Adipose tissue (tissue), 3 donors: ENCODE results near the gene CD53. TPM values are rescaled to one million over a fixed set of nuclear protein-coding genes. Genes with fewer than 3 reads are reported as not detected.
"Not testable (repeated sequence)": the region's sequence is repeated elsewhere in the genome, so short reads cannot be mapped to it uniquely, and the experiment has no call there.

Source experiments
- H3K27ac ChIP-seq: one replicate; pipeline ENCODE4 v1.5.1; 2013; ENCODE audit warnings: low read depth, low read length
- WGBS, 3 donors: extraction: QIAGEN DNeasy Blood & Tissue Kit; methylation state at CpG; one replicate each; pipeline ENCODE4 v1.1.7; 2013; 5-methylcytosine and 5-hydroxymethylcytosine counted together
- polyA plus RNA-seq, 3 donors: library from polyadenylated mRNA; stranded (reverse); fragments of 200-250 nt; gene quantifications; one replicate each; pipeline ENCODE4 v1.2.3, GENCODE V29; 2013
- donor health status: healthy with polysubstance abuse.
- donor health status: Bipolar disorder and iron deficiency.
- donor health status: healthy.

Gene CD53
- polyA plus RNA-seq, 3 donors = 12.0 to 59.0 (median 35.1) TPM

DNA sequence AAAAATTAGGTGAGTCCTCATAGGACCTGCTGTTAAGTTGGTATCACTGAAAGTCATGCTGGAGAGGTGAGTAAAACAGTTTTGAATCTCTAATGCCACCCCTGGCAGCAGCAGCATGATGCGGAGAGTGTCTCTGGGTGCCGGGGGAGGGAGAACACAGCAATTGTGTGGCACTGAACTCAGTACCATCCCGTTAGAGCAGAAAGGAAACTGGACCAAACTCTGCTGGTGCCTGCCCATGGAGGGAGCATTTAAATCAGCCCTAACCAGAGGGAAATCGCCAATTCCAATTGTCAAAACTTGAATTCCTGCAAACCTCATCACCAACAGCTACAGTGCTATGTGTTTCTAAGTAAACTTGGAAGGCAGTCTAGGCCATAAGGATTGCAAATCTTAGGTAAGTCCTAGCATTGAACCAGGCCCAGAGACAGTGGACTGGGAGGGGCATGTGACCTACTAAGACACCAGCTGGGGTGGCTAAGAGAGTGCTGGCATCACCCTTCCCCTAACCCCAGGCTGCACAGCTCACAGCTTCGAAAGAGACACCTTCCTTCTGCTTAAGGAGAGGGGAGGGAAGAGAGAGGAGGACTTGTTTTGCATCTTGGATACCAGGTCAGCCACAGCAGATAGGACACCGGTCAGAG lies 30.0 kb downstream of the CD53 start:
- H3K27ac ChIP-seq = no peak overlapping the region
- WGBS, 3 donors = 70 to 81% (median 74%) methylated on average over 6 of the region's 6 CpGs

DNA sequence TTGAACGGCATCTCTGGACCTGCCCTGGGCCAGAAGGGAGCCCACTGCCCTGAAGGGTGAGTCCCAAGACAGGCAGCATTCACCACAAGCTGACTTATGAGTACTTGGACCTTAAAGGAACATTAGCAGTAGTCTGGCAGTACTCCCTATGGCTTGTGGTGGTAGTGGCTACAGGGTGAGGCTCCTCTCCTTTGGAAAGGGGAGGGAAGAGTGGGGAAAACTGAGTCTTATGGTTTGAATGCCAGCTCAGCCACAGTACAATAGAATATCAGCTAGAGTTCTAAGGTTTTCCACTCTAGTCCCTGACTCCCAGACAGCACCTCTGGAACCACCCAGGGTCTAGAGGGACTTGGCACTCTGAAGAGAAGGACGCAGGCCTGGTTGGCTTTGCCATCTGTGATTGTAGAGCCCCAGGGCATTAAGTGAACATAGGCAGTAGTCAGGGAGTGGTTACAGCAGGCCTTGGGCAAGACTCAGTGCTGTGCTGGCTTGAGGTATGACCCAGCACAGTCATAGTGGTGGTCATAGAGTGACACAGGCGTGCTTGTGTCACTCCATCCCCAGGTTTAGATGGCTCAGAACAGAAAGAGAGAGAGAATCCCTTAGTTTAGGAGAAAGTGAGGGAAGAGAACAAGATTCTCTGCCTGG lies 31.0 kb downstream of the CD53 start:
- 73 to 83% (median 79%) methylated on average over 3 of the region's 3 CpGs for WGBS, 3 donors
- H3K27ac ChIP-seq = no peak overlapping the region

DNA sequence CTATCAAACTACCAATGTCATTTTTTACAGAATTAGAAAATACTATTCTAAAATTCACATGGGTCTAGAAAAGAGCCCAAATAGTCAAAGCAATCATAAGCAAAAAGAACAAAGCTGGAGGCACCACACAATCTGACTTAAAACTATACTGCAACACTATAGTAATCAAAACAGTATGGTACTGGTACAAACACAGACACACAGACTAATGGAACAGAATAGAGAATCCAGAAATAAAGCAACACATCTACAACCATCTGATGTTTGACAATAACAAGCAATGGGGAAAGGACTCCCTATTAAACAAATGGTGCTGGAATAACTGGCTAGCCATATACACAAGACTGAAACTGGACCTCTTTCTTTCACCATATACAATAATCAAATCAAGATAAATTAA lies 39.8 kb downstream of the CD53 start:
- no peak overlapping the region for H3K27ac ChIP-seq

DNA sequence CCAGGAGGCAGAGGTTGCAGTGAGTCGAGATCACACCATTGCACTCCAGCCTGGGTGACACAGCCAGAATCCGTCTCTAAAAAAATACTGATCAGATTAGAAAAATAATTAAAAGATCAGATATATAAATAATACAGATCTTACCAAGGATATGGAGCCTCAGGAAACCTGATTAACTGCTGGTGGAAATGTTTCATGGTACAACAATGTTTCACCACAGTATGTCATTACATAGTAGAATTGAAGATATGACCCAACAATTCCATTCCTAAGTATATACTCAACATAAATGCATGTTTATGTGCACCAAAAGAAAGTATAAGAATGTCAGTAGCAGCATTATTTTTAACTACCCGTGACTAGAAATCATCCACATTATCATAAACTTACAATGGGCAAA lies 41.7 kb downstream of the CD53 start:
- WGBS, 3 donors = 82 to 95% (median 89%) methylated on average over 3 of the region's 3 CpGs

DNA sequence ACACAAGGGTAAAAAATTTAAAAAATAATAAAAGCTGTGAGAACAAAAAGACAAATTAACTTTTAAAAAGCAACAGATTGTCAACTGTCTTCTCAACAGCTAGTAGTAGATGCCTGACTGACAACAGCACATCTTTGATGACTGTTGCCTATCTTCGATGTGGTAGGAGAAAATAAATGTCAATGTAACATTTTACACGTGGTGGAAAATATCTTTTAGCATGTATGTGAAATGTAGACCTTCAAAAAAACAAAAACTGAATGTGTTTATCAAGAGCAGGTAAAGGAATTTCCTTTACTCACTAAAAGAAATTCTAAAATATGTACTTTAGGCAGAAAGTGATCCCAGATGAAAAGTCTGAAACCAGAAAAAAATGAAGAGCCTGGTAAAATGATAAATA lies 42.9 kb downstream of the CD53 start:
- H3K27ac ChIP-seq = no peak overlapping the region
- WGBS, 3 donors = 57 to 75% (median 72%) methylated on average over 2 of the region's 2 CpGs

More for the DNA sequence above, 41.7 kb downstream of the CD53 start:
- H3K27ac ChIP-seq = no peak overlapping the region

DNA sequence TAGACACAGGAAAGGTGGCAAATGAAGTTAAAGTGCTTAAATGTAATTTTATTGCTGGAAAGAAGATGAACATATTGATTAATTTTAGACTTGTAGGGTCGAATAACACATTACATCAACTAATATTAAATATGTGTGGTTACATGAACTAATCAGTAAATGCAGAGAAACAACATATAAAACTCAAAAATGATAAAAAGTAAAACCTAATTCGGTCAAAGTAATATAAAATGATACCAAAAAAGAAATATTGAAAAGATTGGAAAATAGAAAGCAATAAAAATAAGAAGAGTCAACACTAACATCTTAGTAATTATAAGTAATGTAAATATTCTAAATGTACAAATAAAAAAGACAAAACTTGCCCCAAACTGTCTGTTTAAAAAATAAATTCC lies 43.3 kb downstream of the CD53 start:
- 65 to 82% (median 82%) methylated on average over 2 of the region's 2 CpGs for WGBS, 3 donors
- no peak overlapping the region for H3K27ac ChIP-seq

DNA sequence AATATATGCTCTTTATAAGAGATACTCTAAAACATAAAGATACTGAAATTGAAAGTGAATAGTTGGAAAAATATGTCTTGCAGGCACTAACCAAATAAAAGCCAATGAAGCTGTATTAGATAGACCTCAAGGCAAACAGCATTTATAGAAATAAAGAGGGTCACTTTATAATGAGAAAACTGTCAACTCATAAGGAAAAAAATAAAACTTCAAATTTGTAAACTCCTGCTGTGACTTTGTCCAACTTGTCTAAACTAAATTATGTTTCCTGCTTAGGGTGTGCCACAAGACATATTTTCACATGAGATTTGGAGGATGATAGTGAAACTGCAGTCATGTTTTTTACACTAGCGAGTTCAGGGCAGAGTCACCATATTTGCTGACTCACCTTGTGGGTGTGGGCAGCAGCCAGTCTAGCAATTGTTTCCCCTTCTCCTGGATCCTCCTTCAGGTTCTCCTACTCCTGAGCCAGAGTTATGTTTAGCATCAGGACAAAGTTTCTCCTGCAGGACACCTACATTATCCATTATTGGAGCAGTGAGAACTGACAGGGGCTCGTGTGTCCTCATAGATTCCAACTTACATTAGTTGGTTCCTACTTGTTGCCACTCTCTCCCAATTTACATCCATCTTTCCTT lies 43.8 kb downstream of the CD53 start:
- WGBS, 3 donors = 21 to 31% (median 26%) methylated on average over 2 of the region's 2 CpGs
- no peak overlapping the region for H3K27ac ChIP-seq

DNA sequence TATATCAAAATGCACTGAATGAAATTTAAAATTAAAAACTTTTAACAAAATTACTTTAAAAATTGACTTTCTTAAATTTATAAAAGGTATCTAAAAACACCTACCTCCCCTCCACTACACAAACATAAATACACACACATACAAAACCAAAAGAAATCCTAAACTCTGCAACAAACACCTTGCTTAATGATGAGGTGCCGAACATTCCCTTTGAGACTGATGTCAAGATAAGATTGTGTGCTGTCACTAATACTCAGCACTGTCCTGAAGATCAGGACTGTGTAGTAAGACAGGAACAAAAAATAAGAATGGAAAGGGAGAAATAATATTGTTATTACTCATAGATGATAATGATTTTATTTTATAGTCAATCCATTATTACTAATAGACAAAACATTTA lies 45.1 kb downstream of the CD53 start:
- WGBS, 3 donors = 73 to 90% (median 90%) methylated on average over 1 of the region's 1 CpG

DNA sequence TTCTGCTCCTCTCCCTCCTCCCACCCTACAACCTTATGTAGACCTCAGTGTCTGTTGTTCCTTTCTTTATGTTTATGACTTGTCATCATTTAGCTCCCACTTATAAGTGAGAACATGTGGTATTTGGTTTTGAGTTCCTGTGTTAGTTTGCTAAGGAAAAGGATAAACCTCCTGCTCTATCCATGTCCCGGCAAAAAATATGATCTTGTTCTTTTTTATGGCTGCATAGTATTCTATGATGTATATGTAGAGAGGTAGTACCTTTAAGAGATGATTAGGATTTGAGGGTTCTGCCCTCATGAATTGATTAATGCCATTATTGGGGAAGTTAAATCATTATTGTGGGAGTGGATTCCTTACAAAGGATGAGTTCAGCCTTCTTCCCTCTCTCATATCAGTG lies 49.0 kb downstream of the CD53 start:
- WGBS, 3 donors = 90 to 95% (median 94%) methylated on average over 1 of the region's 1 CpG
- H3K27ac ChIP-seq = no peak overlapping the region

More for the DNA sequence above, 45.1 kb downstream of the CD53 start:
- no peak overlapping the region for H3K27ac ChIP-seq

DNA sequence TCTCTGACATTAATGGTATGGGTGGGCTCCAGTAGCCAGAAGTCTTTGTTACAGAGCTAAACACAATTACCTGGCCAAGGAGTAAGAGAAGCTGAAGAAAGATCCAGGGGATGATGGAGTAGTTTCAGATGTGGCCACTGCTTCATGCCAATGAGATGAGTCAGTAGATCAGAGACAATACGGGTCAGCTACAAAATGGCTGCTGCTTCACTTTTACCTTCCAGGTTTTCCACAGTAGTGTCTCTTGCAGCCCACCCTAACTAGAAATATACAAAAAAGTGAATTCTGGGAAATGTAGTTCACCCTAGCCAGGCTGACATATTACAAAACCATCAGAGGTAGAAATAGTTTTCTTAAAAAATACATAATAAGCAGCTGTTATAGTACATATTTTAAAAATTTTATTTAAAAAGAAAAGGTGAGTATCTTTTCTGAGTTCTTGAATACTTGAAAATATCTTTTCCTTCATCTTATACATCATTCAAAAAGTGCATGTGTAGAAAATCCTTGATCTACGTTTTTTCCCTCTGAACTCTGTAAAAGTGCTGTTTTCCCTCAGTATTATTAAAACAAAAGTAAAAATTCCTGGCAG lies 54.6 kb downstream of the CD53 start:
- 58 to 85% (median 78%) methylated on average over 2 of the region's 2 CpGs for WGBS, 3 donors
- H3K27ac ChIP-seq = no peak overlapping the region

DNA sequence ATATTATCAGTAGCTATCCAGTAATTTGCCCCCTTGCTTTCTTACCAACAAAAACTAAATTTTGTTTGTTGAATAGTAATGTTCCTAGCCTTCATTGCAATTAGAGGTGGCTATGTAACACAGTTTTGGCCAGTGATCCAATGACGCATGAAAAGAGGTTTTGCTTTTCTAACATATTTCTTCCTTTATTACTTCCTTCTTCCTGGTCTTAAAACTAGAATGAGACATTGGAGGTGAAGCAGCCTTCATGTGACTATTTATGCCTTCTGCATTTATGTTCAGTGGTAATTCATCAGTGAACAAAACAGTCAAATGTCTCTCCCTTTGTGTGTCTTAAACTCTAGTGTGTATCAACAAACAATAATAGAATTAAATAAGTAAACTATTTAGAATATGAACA lies 55.2 kb downstream of the CD53 start:
- no peak overlapping the region for H3K27ac ChIP-seq
- WGBS, 3 donors = 56 to 79% (median 58%) methylated on average over 1 of the region's 1 CpG

DNA sequence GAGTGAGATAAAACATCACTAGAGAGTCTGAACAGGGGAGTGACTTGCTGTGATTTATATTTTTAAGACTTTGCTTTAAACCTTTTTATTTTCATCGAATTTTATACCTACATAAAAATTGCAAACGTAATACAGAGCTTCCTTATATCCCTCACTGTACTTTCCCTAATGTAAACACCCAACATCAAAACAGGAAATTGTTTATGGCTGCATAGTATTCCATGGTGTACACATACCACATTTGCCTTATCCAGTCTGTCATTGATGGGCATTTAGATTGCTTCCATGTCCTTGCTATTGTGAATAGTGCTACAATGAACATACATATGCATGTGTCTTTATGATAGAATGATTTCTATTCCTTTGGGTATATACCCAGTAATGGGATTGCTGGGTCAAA lies 56.0 kb downstream of the CD53 start:
- 50 to 54% (median 53%) methylated on average over 2 of the region's 2 CpGs for WGBS, 3 donors
- H3K27ac ChIP-seq = no peak overlapping the region

DNA sequence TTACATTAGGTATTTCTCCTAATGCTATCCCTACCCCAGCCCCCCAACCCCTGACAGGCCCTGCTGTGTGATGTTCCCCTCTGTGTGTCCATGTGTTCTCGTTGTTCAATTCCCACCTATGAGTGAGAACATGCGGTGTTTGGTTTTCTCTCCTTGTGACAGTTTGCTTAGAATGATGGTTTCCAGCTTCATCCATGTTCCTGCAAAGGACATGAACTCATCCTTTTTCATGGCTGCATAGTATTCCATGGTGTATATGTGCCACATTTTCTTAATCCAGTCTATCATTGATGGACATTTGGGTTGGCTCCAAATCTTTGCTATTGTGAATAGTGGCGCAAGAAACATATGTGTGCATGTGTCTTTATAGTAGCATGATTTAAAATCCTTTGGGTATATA lies 58.1 kb downstream of the CD53 start:
- WGBS, 3 donors = 79 to 85% (median 80%) methylated on average over 3 of the region's 3 CpGs

DNA sequence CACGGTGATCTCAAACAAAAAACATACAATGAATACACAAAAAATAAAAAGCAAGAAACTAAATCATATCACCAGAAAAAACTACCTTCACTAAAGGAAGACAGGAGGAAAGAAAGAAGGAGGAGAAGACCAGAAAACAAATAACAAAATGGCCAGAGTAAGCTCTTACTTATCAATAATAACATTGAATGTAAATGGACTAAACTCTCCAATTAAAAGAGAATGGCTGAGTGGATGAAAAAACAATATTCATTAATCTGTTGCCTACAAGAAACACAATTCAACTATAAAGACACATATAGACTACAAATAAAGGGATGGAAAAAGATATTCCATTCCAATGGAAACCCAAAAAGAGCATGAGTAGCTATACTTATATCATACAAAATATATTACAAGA lies 63.6 kb downstream of the CD53 start:
- 78 to 88% (median 87%) methylated on average over 1 of the region's 1 CpG for WGBS, 3 donors
- no peak overlapping the region for H3K27ac ChIP-seq

More for the DNA sequence above, 58.1 kb downstream of the CD53 start:
- not testable (repeated sequence) for H3K27ac ChIP-seq

DNA sequence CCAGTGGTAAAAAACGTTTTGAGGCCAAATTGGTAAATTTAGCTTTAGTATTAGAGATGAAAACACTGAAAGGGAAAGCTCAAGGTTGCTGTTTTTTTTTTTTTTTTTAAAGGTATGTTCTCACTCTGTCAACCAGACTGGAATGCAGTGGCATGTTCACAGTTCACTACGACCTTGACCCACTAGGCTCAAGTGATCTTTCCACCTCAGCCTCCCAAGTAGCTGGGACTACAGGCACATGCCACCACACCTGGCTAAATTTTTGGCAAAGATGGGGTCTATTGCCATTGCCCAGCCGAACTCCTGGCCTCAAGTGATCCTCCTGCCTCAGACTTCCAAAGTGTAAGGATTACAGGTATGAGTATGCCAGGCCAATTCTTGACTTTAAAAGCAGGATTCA lies 71.9 kb downstream of the CD53 start:
- no peak overlapping the region for H3K27ac ChIP-seq
- 60 to 72% (median 69%) methylated on average over 3 of the region's 3 CpGs for WGBS, 3 donors

DNA sequence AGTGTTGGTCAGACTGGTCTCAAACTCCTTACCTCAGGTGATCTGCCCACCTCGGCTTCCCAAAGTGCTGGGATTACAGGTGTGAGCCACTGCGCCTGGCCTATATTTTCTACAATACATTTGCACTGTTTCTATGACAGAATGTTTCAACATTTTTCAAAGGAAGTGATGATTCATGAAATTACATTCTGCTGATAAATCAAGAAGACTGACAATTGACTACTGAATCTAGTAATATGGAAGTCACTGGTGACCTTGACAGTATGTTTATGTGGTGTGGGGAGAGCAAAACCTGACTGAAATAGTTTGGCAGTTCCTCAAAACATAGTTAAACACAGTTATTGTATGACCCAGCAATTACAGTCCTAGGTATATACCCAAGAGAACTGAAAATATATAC lies 72.7 kb downstream of the CD53 start:
- no peak overlapping the region for H3K27ac ChIP-seq
- 95 to 100% (median 97%) methylated on average over 2 of the region's 2 CpGs for WGBS, 3 donors

DNA sequence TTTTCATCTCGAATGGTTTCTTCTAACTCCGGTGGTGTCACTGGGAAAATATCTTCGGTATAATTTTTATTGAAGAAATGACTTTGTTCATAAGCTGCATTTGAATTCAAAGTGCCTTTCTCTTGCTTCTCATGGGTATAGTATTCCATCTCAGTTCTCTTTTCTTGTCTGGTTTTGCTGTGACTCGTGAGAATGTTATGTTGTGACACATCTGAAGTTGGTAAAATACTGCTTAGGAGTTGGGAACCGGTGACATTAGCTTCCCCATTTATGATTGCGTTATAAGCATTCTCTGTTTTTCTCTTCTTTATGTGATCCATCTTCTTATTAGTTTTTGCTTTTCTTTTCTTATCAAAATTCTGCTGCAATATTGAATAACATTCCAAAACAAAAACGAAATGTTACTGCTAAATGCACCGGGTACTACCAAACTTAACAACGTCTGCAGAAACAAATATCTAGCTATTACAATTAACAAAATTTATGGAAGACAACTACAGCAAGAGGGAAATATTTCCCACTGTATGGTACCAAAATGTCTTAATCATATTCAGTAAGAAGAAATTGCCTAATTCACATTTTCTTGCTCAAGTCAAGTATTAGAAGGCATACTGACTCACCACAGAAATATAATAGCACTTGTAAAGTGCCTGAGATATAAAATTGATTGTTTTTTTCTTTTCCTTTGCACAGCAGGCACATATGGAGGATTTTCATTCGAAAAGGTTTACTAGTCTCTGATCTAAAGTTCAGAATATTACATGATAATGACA lies 75.3 kb downstream of the CD53 start:
- WGBS, 3 donors = 86 to 95% (median 91%) methylated on average over 10 of the region's 10 CpGs
- H3K27ac ChIP-seq = no peak overlapping the region
